Measurements from ENCODE around the gene TESK2.

DNA sequence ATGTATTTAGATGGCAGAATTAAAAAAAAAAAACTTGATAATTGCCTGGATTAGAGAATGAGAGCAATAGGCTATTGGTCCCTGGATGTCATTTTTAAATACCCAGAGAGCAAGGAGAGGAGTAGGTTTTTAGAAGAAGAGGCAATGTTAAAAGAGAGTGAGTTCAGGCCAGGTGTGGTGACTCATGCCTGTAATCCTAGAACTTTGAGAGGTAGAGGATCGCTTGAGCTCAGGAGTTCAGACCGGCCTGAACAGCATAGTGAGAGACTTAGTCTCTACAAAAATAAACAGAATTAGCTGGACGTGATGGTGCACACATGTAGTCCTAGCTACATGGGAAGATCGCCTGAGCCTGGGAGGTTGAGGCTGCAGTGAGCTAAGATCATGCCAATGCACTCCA, 134.8 kb downstream of the TESK2 start:
- TF ChIP-seq, protein P1, sequence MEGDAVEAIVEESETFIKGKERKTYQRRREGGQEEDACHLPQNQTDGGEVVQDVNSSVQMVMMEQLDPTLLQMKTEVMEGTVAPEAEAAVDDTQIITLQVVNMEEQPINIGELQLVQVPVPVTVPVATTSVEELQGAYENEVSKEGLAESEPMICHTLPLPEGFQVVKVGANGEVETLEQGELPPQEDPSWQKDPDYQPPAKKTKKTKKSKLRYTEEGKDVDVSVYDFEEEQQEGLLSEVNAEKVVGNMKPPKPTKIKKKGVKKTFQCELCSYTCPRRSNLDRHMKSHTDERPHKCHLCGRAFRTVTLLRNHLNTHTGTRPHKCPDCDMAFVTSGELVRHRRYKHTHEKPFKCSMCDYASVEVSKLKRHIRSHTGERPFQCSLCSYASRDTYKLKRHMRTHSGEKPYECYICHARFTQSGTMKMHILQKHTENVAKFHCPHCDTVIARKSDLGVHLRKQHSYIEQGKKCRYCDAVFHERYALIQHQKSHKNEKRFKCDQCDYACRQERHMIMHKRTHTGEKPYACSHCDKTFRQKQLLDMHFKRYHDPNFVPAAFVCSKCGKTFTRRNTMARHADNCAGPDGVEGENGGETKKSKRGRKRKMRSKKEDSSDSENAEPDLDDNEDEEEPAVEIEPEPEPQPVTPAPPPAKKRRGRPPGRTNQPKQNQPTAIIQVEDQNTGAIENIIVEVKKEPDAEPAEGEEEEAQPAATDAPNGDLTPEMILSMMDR (IDR thresholded peaks at IDR 0.05) = no peak
- no peak for TF ChIP-seq EZH2 (IDR thresholded peaks at IDR 0.05)
